MM.1S (cell line): ENCODE data around the gene MEGF6.

Experiments
- DNase-seq: peaks from one replicate; pipeline ENCODE4 v3.0.0-alpha.2; 2015
- H2AFZ ChIP-seq: fragments of 300-600 bp; sonication (generic); 2 replicates; pipeline ENCODE4 v1.6.0; 2016; ENCODE audit warnings: antibody characterized with exemption, low read length
- H3F3A ChIP-seq: fragments of 300-600 bp; sonication (generic); 2 replicates; pipeline ENCODE4 v1.6.1; 2016; ENCODE audit warnings: mild to moderate bottlenecking, antibody characterized with exemption, low read length, moderate library complexity, mixed read lengths; ENCODE audit not compliant: insufficient read depth
- H3K27ac ChIP-seq: fragments of 300-600 bp; sonication (generic); 2 replicates; pipeline ENCODE4 v1.5.1; 2016; ENCODE audit warnings: mild to moderate bottlenecking, low read length
- H3K27me3 ChIP-seq: fragments of 300-600 bp; sonication (generic); replicated peaks from 2 replicates; pipeline ENCODE4 v1.6.0; 2016; ENCODE audit warnings: low read length; ENCODE audit not compliant: insufficient read depth
- H3K36me3 ChIP-seq: fragments of 300-600 bp; sonication (generic); replicated peaks from 2 replicates; pipeline ENCODE4 v1.6.1; 2016; ENCODE audit warnings: mild to moderate bottlenecking, low read length, mixed read lengths; ENCODE audit not compliant: insufficient read depth
- H3K4me1 ChIP-seq: fragments of 300-600 bp; sonication (generic); 2 replicates; pipeline ENCODE4 v1.6.1; 2016; ENCODE audit warnings: low read length, mixed read lengths
- H3K4me2 ChIP-seq: fragments of 300-600 bp; sonication (generic); 2 replicates; pipeline ENCODE4 v1.6.0; 2016; ENCODE audit warnings: low read depth, low read length
- H3K4me3 ChIP-seq: fragments of 300-600 bp; sonication (generic); 2 replicates; pipeline ENCODE4 v1.5.1; 2016; ENCODE audit warnings: low read length, mixed read lengths
- H3K79me2 ChIP-seq: fragments of 300-600 bp; sonication (generic); 2 replicates; pipeline ENCODE4 v1.6.1; 2016; ENCODE audit warnings: mixed run types, low read length, mixed read lengths
- H3K9ac ChIP-seq: fragments of 300-600 bp; sonication (generic); 2 replicates; pipeline ENCODE4 v1.6.1; 2016; ENCODE audit warnings: low read length, mixed read lengths
- H3K9me2 ChIP-seq: fragments of 300-600 bp; sonication (generic); replicated peaks from 2 replicates; pipeline ENCODE4 v1.6.1; 2016; ENCODE audit warnings: mild to moderate bottlenecking, low read length, mixed read lengths; ENCODE audit not compliant: insufficient read depth
- H3K9me3 ChIP-seq: fragments of 300-600 bp; sonication (generic); replicated peaks from 2 replicates; pipeline ENCODE4 v1.6.1; 2016; ENCODE audit warnings: mild to moderate bottlenecking, low read length, mixed read lengths; ENCODE audit not compliant: insufficient read depth
- H4K20me1 ChIP-seq: fragments of 300-600 bp; sonication (generic); 2 replicates; pipeline ENCODE4 v1.6.1; 2016; ENCODE audit warnings: mild to moderate bottlenecking, low read length, moderate library complexity, mixed read lengths; ENCODE audit not compliant: insufficient read depth
- CTCF ChIP-seq: fragments of 300-600 bp; sonication (generic); IDR thresholded peaks from 2 replicates; pipeline ENCODE4 v1.5.1; 2016; ENCODE audit warnings: antibody characterized with exemption, low read length, mixed read lengths
- EZH2 ChIP-seq: fragments of 300-600 bp; sonication (generic); optimal IDR thresholded peaks from 2 replicates; pipeline ENCODE3; 2017; ENCODE audit warnings: low read depth, mild to moderate bottlenecking, antibody characterized with exemption, low read length, mixed read lengths
- EZH2phosphoT487 ChIP-seq: fragments of 300-600 bp; sonication (generic); IDR thresholded peaks from 2 replicates; pipeline ENCODE4 v1.6.1; 2018; ENCODE audit warnings: antibody characterized with exemption, low read length

The MEGF6 gene

DNA sequence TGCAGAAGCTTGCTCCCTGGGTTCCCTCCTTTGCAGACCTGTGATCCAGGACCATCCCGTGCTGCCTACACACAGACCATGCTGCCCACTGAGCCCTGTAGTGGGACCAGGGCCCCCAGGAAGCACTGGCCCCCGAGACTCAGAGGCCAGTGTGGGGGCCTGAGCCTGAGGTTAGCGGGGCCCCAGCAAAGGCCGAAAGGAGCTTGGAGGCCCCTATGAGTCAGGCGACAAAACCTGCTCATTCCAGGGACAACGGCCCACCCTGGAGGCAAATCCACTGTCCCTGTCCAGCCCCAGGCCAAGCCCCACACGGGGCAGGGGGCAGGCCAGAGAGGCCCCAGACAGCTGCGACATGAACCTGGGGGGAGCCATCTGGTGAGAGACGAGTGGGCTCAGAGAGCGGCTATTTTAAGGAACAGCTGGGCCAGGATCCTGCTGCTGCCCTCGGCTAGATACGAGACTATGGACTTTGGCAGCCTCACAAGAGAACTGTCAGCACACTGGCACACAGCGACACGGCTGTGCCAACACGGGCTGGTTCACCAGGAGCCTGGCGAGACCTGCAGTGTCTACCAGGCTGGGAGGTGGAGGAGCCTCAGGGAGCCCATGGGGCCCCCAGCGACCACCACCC lies 82.1 kb downstream of the MEGF6 start:
- Histone ChIP-seq H3K36me3 (no peaks in the 10 kb centered on the region), H3K79me2 (no peaks in the 10 kb centered on the region), H3K27ac (no peak overlapping the region), H3F3A (no peaks in the 10 kb centered on the region), H3K4me1 (no peaks in the 10 kb centered on the region), H4K20me1 (no peaks in the 10 kb centered on the region), H2AFZ (no peak overlapping the region), H3K27me3 (peaks cover 89% of the 10 kb centered on the region), H3K4me3 (no peak overlapping the region), H3K9me3 (no peaks in the 10 kb centered on the region), H3K9ac (no peak overlapping the region), H3K9me2 (no peaks in the 10 kb centered on the region), H3K4me2 (no peak overlapping the region)
- DNase-seq, result no peak
- TF ChIP-seq EZH2phosphoT487, result no peak
- no peak for TF ChIP-seq CTCF
- TF ChIP-seq EZH2, result no peak

DNA sequence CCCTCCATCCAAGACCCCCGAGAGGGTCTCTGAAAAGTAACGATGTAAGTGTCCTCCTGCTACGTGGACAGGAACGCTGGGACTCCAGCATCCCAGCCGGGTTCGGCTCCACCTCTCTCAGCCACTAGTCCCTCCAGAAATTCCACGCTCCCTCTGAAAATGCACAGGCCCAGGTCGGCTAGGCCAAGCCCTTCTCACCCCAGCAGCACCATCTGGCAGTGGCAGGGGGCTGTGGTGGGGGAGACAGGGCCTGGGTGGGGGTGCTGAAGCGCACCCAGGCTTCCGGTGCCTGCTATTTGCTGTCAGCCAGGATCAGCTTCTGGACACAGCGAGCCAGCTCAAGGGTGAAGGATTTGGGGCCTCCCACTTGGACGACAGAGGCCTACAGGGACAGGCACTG lies 83.5 kb downstream of the MEGF6 start:
- Histone ChIP-seq H3F3A (no peaks in the 10 kb centered on the region), H3K9me2 (no peaks in the 10 kb centered on the region), H3K9me3 (no peaks in the 10 kb centered on the region), H3K9ac (no peak overlapping the region), H3K36me3 (no peaks in the 10 kb centered on the region), H3K27ac (no peak overlapping the region), H3K27me3 (peaks cover 89% of the 10 kb centered on the region), H3K79me2 (no peaks in the 10 kb centered on the region), H2AFZ (no peak overlapping the region), H3K4me3 (no peak overlapping the region), H3K4me1 (no peaks in the 10 kb centered on the region), H4K20me1 (no peaks in the 10 kb centered on the region), H3K4me2 (no peak overlapping the region)
- DNase-seq, result no peak
- no peak for TF ChIP-seq EZH2
- no peak for TF ChIP-seq CTCF
- no peak for TF ChIP-seq EZH2phosphoT487

GRCh38 chr1:3525551-3526482 lies 85.5 kb downstream of the MEGF6 start:
- peaks cover 96% of the 10 kb centered on the region for H3K27me3 ChIP-seq
- H3K9me3 ChIP-seq, result no peaks in the 10 kb centered on the region
- no peaks in the 10 kb centered on the region for H3K36me3 ChIP-seq
- no peaks in the 10 kb centered on the region for H4K20me1 ChIP-seq
- H3F3A ChIP-seq, result no peaks in the 10 kb centered on the region
- TF ChIP-seq CTCF (no peak), EZH2 (no peak), EZH2phosphoT487 (no peak)
- no peaks in the 10 kb centered on the region for H3K4me1 ChIP-seq
- no peak overlapping the region for H3K4me3 ChIP-seq
- H3K79me2 ChIP-seq, result no peaks in the 10 kb centered on the region
- H3K9me2 ChIP-seq, result no peaks in the 10 kb centered on the region
- no peak overlapping the region for H2AFZ ChIP-seq
- no peak overlapping the region for H3K4me2 ChIP-seq
- H3K9ac ChIP-seq, result no peak overlapping the region
- DNase-seq, result no peak
- no peak overlapping the region for H3K27ac ChIP-seq
